ENCODE results near the gene CLEC2D.
"Not testable (repeated sequence)": the region's sequence is repeated elsewhere in the genome, so short reads cannot be mapped to it uniquely, and the experiment has no call there.

Gene CLEC2D

GRCh38 chr12:9682949-9683348, 13.4 kb downstream of the CLEC2D start:
- H3K9me3 ChIP-seq (ENCODE audit: control insufficient read depth, low read length); H3K27ac ChIP-seq (ENCODE audit: insufficient read depth, low read depth, low read length, poor library complexity, severe bottlenecking); H3K27me3 ChIP-seq (ENCODE audit: control insufficient read depth, insufficient read depth, low read length, poor library complexity, severe bottlenecking); H3K4me3 ChIP-seq (ENCODE audit: insufficient read depth, low read depth, low read length); H3K36me3 ChIP-seq (ENCODE audit: control insufficient read depth, insufficient read depth, low read length); H3K4me1 ChIP-seq (ENCODE audit: control insufficient read depth, insufficient read depth, low read length): not testable (repeated sequence)
- WGBS, 2 experiments = 83 to 100% methylated on average over 2 of the region's 2 CpGs

GRCh38 chr12:9685366-9685765, 15.9 kb downstream of the CLEC2D start:
- not testable (repeated sequence) for H3K27ac ChIP-seq (ENCODE audit: insufficient read depth, low read depth, low read length, poor library complexity, severe bottlenecking); H3K4me1 ChIP-seq (ENCODE audit: control insufficient read depth, insufficient read depth, low read length); H3K36me3 ChIP-seq (ENCODE audit: control insufficient read depth, insufficient read depth, low read length); H3K9me3 ChIP-seq (ENCODE audit: control insufficient read depth, low read length); H3K4me3 ChIP-seq (ENCODE audit: insufficient read depth, low read depth, low read length); H3K27me3 ChIP-seq (ENCODE audit: control insufficient read depth, insufficient read depth, low read length, poor library complexity, severe bottlenecking)
- 84 to 90% methylated on average over 5 of the region's 5 CpGs for WGBS, 2 experiments

GRCh38 chr12:9685915-9686314, 16.4 kb downstream of the CLEC2D start:
- 91 to 99% methylated on average over 4 of the region's 4 CpGs for WGBS, 2 experiments
- no peaks in the 10 kb centered on the region for H3K36me3 ChIP-seq (ENCODE audit: control insufficient read depth, insufficient read depth, low read length)
- H3K9me3 ChIP-seq (ENCODE audit: control insufficient read depth, low read length) = no peaks in the 10 kb centered on the region
- no peaks in the 10 kb centered on the region for H3K4me1 ChIP-seq (ENCODE audit: control insufficient read depth, insufficient read depth, low read length)
- H3K27me3 ChIP-seq (ENCODE audit: control insufficient read depth, insufficient read depth, low read length, poor library complexity, severe bottlenecking) = no peaks in the 10 kb centered on the region
- no peak overlapping the region for H3K4me3 ChIP-seq (ENCODE audit: insufficient read depth, low read depth, low read length)
- H3K27ac ChIP-seq (ENCODE audit: insufficient read depth, low read depth, low read length, poor library complexity, severe bottlenecking) = no peak overlapping the region

GRCh38 chr12:9687228-9687627, 17.7 kb downstream of the CLEC2D start:
- WGBS, 2 experiments = 11 to 31% methylated on average over 1 of the region's 1 CpG
- H3K4me1 ChIP-seq (ENCODE audit: control insufficient read depth, insufficient read depth, low read length) = no peaks in the 10 kb centered on the region
- H3K27me3 ChIP-seq (ENCODE audit: control insufficient read depth, insufficient read depth, low read length, poor library complexity, severe bottlenecking) = no peaks in the 10 kb centered on the region
- no peaks in the 10 kb centered on the region for H3K9me3 ChIP-seq (ENCODE audit: control insufficient read depth, low read length)
- H3K27ac ChIP-seq (ENCODE audit: insufficient read depth, low read depth, low read length, poor library complexity, severe bottlenecking) = no peak overlapping the region
- H3K4me3 ChIP-seq (ENCODE audit: insufficient read depth, low read depth, low read length) = no peak overlapping the region
- H3K36me3 ChIP-seq (ENCODE audit: control insufficient read depth, insufficient read depth, low read length) = no peaks in the 10 kb centered on the region

- 97% methylated on average over 1 of the region's 1 CpG for WGBS, 2 experiments
- no peak overlapping the region for H3K4me3 ChIP-seq (ENCODE audit: insufficient read depth, low read depth, low read length)
Observed at GRCh38 chr12:9692909-9693308, 23.4 kb downstream of the CLEC2D start.

GRCh38 chr12:9694241-9694640, 24.7 kb downstream of the CLEC2D start:
- no peaks in the 10 kb centered on the region for H3K9me3 ChIP-seq (ENCODE audit: control insufficient read depth, low read length)
- 85 to 100% methylated on average over 1 of the region's 1 CpG for WGBS, 2 experiments
- no peaks in the 10 kb centered on the region for H3K4me1 ChIP-seq (ENCODE audit: control insufficient read depth, insufficient read depth, low read length)
- no peak overlapping the region for H3K4me3 ChIP-seq (ENCODE audit: insufficient read depth, low read depth, low read length)
- H3K27ac ChIP-seq (ENCODE audit: insufficient read depth, low read depth, low read length, poor library complexity, severe bottlenecking) = no peak overlapping the region
- no peaks in the 10 kb centered on the region for H3K27me3 ChIP-seq (ENCODE audit: control insufficient read depth, insufficient read depth, low read length, poor library complexity, severe bottlenecking)
- peaks cover 4% of the 10 kb centered on the region for H3K36me3 ChIP-seq (ENCODE audit: control insufficient read depth, insufficient read depth, low read length)

More at GRCh38 chr12:9692909-9693308, 23.4 kb downstream of the CLEC2D start:
- Histone ChIP-seq H3K27me3 (ENCODE audit: control insufficient read depth, insufficient read depth, low read length, poor library complexity, severe bottlenecking) (no peaks in the 10 kb centered on the region), H3K36me3 (ENCODE audit: control insufficient read depth, insufficient read depth, low read length) (peaks cover 4% of the 10 kb centered on the region), H3K9me3 (ENCODE audit: control insufficient read depth, low read length) (no peaks in the 10 kb centered on the region), H3K4me1 (ENCODE audit: control insufficient read depth, insufficient read depth, low read length) (no peaks in the 10 kb centered on the region), H3K27ac (ENCODE audit: insufficient read depth, low read depth, low read length, poor library complexity, severe bottlenecking) (no peak overlapping the region)

GRCh38 chr12:9695150-9695549, 25.6 kb downstream of the CLEC2D start:
- 89 to 90% methylated on average over 9 of the region's 9 CpGs for WGBS, 2 experiments
- not testable (repeated sequence) for H3K4me3 ChIP-seq (ENCODE audit: insufficient read depth, low read depth, low read length); H3K9me3 ChIP-seq (ENCODE audit: control insufficient read depth, low read length); H3K27ac ChIP-seq (ENCODE audit: insufficient read depth, low read depth, low read length, poor library complexity, severe bottlenecking); H3K4me1 ChIP-seq (ENCODE audit: control insufficient read depth, insufficient read depth, low read length); H3K36me3 ChIP-seq (ENCODE audit: control insufficient read depth, insufficient read depth, low read length); H3K27me3 ChIP-seq (ENCODE audit: control insufficient read depth, insufficient read depth, low read length, poor library complexity, severe bottlenecking)

- not testable (repeated sequence) for H3K4me3 ChIP-seq (ENCODE audit: insufficient read depth, low read depth, low read length); H3K27me3 ChIP-seq (ENCODE audit: control insufficient read depth, insufficient read depth, low read length, poor library complexity, severe bottlenecking); H3K4me1 ChIP-seq (ENCODE audit: control insufficient read depth, insufficient read depth, low read length); H3K36me3 ChIP-seq (ENCODE audit: control insufficient read depth, insufficient read depth, low read length); H3K9me3 ChIP-seq (ENCODE audit: control insufficient read depth, low read length); H3K27ac ChIP-seq (ENCODE audit: insufficient read depth, low read depth, low read length, poor library complexity, severe bottlenecking)
- 90 to 100% methylated on average over 3 of the region's 3 CpGs for WGBS, 2 experiments
Observed at GRCh38 chr12:9695661-9696060, 26.1 kb downstream of the CLEC2D start.

GRCh38 chr12:9697619-9698018, 28.1 kb downstream of the CLEC2D start:
- peaks cover 4% of the 10 kb centered on the region for H3K36me3 ChIP-seq (ENCODE audit: control insufficient read depth, insufficient read depth, low read length)
- H3K27ac ChIP-seq (ENCODE audit: insufficient read depth, low read depth, low read length, poor library complexity, severe bottlenecking) = no peak overlapping the region
- H3K4me3 ChIP-seq (ENCODE audit: insufficient read depth, low read depth, low read length) = no peak overlapping the region
- no peaks in the 10 kb centered on the region for H3K4me1 ChIP-seq (ENCODE audit: control insufficient read depth, insufficient read depth, low read length)
- H3K9me3 ChIP-seq (ENCODE audit: control insufficient read depth, low read length) = no peaks in the 10 kb centered on the region
- H3K27me3 ChIP-seq (ENCODE audit: control insufficient read depth, insufficient read depth, low read length, poor library complexity, severe bottlenecking) = no peaks in the 10 kb centered on the region

- no peak overlapping the region for H3K27ac ChIP-seq (ENCODE audit: insufficient read depth, low read depth, low read length, poor library complexity, severe bottlenecking)
- H3K36me3 ChIP-seq (ENCODE audit: control insufficient read depth, insufficient read depth, low read length) = no peaks in the 10 kb centered on the region
- no peak overlapping the region for H3K4me3 ChIP-seq (ENCODE audit: insufficient read depth, low read depth, low read length)
- H3K9me3 ChIP-seq (ENCODE audit: control insufficient read depth, low read length) = no peaks in the 10 kb centered on the region
- 85 to 91% methylated on average over 2 of the region's 2 CpGs for WGBS, 2 experiments
- no peaks in the 10 kb centered on the region for H3K4me1 ChIP-seq (ENCODE audit: control insufficient read depth, insufficient read depth, low read length)
- H3K27me3 ChIP-seq (ENCODE audit: control insufficient read depth, insufficient read depth, low read length, poor library complexity, severe bottlenecking) = no peaks in the 10 kb centered on the region
Observed at GRCh38 chr12:9698681-9699080, 29.2 kb downstream of the CLEC2D start.

GRCh38 chr12:9699269-9699897, 29.9 kb downstream of the CLEC2D start:
- no peaks in the 10 kb centered on the region for H3K36me3 ChIP-seq (ENCODE audit: control insufficient read depth, insufficient read depth, low read length)
- no peaks in the 10 kb centered on the region for H3K4me1 ChIP-seq (ENCODE audit: control insufficient read depth, insufficient read depth, low read length)
- H3K4me3 ChIP-seq (ENCODE audit: insufficient read depth, low read depth, low read length) = no peak overlapping the region
- H3K27ac ChIP-seq (ENCODE audit: insufficient read depth, low read depth, low read length, poor library complexity, severe bottlenecking) = no peak overlapping the region
- 83 to 95% methylated on average over 1 of the region's 1 CpG for WGBS, 2 experiments
- no peaks in the 10 kb centered on the region for H3K27me3 ChIP-seq (ENCODE audit: control insufficient read depth, insufficient read depth, low read length, poor library complexity, severe bottlenecking)
- H3K9me3 ChIP-seq (ENCODE audit: control insufficient read depth, low read length) = no peaks in the 10 kb centered on the region
